WTC11 (cell line): ENCODE data around the gene BLVRA.

Source experiments
- ATF1 ChIP-seq: sonication (generic); formaldehyde crosslinking; IDR thresholded peaks from 2 replicates; pipeline ENCODE4 v1.8.1; 2023; ENCODE audit warnings: mild to moderate bottlenecking, moderate library complexity, missing genetic modification reagents
- ATF3 ChIP-seq: sonication (generic); formaldehyde crosslinking; conservative IDR thresholded peaks from 2 replicates; pipeline ENCODE4 v1.8.1; 2022; ENCODE audit warnings: mild to moderate bottlenecking, missing genetic modification reagents
- CTCF ChIP-seq: fragments of 200-600 bp; IDR thresholded peaks from 2 replicates; pipeline ENCODE4 v1.8.0; 2022; ENCODE audit warnings: antibody characterized with exemption
- ESRRA ChIP-seq: sonication (generic); formaldehyde crosslinking; IDR thresholded peaks from 2 replicates; pipeline ENCODE4 v1.8.1; 2022; ENCODE audit warnings: mild to moderate bottlenecking, missing genetic modification reagents, borderline replicate concordance
- FOXP1 ChIP-seq: sonication (generic); formaldehyde crosslinking; IDR thresholded peaks from 2 replicates; pipeline ENCODE4 v1.8.0; 2022; ENCODE audit warnings: missing genetic modification reagents, mild to moderate bottlenecking, moderate library complexity, borderline replicate concordance
- IRF2 ChIP-seq: sonication (generic); formaldehyde crosslinking; IDR thresholded peaks from 2 replicates; pipeline ENCODE4 v1.8.0; 2022; ENCODE audit warnings: low read depth, missing genetic modification reagents, borderline replicate concordance
- NR2C2 ChIP-seq: sonication (generic); formaldehyde crosslinking; IDR thresholded peaks from 2 replicates; pipeline ENCODE4 v1.8.0; 2022; ENCODE audit warnings: mild to moderate bottlenecking, missing genetic modification reagents
- TCF7 ChIP-seq: sonication (generic); formaldehyde crosslinking; IDR thresholded peaks from 2 replicates; pipeline ENCODE4 v1.8.0; 2022; ENCODE audit warnings: mild to moderate bottlenecking, low read depth, missing genetic modification reagents, moderate library complexity
- ZNF263 ChIP-seq: sonication (generic); formaldehyde crosslinking; IDR thresholded peaks from 2 replicates; pipeline ENCODE4 v1.8.1; 2022; ENCODE audit warnings: low read depth, mild to moderate bottlenecking, moderate library complexity, missing genetic modification reagents
- ZNF317 ChIP-seq: sonication (generic); formaldehyde crosslinking; IDR thresholded peaks from 2 replicates; pipeline ENCODE4 v1.8.1; 2023; ENCODE audit warnings: low read depth, mild to moderate bottlenecking, moderate library complexity, missing genetic modification reagents, borderline replicate concordance
- TF ChIP-seq, protein P1 (sequence below): sonication (generic); formaldehyde crosslinking; IDR thresholded peaks from 2 replicates; pipeline ENCODE4 v1.8.0; 2022; ENCODE audit warnings: mild to moderate bottlenecking, missing genetic modification reagents
- TF ChIP-seq, protein P2 (sequence below): sonication (generic); formaldehyde crosslinking; IDR thresholded peaks from 2 replicates; pipeline ENCODE4 v1.8.1; 2022; ENCODE audit warnings: mild to moderate bottlenecking, moderate library complexity, missing genetic modification reagents

DNA sequence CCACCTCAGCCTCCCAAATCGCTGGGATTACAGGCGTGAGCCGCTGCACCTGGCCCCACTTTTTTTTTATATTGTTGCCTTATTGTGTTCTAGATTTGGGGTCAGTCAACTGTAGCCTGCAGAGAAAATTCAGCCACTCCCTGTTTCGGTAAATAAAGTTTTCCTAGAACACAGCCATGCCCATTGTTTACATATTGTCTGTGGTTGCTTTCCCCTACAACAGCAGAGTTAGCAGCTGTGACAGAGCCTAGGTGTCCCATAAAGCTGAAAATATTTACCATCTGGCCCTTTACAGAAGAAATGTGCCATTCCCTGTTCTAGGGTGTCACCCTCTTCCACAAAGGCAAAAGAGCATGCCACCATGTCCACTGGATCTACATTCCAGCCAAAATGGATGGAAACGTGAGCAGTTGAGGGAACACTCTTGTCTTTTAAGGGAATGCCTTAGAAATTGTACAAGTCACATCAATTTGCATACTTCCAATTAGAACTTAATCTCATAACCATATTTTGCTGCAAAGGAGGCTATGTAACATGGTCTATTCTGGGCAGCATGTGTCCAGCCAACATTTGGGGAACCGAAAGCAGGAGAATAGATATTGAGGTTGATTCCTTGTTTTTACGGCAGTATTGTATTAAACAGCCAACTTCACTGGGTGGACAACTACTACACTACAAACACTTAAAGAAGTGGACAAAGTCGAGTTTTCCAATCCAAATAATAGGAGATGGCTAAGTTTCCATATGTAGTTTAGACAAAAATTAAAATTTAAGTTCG, 11.0 kb upstream of the BLVRA start:
- TF ChIP-seq CTCF = no peak
- TF ChIP-seq ZNF317 (CRISPR knock-in tag) = no peak
- TF ChIP-seq NR2C2 (CRISPR knock-in tag) = no peak
- TF ChIP-seq IRF2 (CRISPR knock-in tag) = no peak
- TF ChIP-seq ATF3 (CRISPR knock-in tag) = no peak
- TF ChIP-seq FOXP1 (CRISPR knock-in tag) = no peak
- TF ChIP-seq TCF7 (CRISPR knock-in tag) = no peak
- no peak for TF ChIP-seq ZNF263 (CRISPR knock-in tag)
- no peak for TF ChIP-seq ESRRA (CRISPR knock-in tag)
- no peak for TF ChIP-seq ATF1
- TF ChIP-seq, protein P1, sequence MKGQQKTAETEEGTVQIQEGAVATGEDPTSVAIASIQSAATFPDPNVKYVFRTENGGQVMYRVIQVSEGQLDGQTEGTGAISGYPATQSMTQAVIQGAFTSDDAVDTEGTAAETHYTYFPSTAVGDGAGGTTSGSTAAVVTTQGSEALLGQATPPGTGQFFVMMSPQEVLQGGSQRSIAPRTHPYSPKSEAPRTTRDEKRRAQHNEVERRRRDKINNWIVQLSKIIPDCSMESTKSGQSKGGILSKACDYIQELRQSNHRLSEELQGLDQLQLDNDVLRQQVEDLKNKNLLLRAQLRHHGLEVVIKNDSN (CRISPR knock-in tag) = no peak
- TF ChIP-seq, protein P2, sequence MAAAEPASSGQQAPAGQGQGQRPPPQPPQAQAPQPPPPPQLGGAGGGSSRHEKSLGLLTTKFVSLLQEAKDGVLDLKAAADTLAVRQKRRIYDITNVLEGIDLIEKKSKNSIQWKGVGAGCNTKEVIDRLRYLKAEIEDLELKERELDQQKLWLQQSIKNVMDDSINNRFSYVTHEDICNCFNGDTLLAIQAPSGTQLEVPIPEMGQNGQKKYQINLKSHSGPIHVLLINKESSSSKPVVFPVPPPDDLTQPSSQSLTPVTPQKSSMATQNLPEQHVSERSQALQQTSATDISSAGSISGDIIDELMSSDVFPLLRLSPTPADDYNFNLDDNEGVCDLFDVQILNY (CRISPR knock-in tag) = no peak
